Stimulated activated CD4-positive, alpha-beta T cell treated with anti-CD3 and anti-CD28 coated beads, Interleukin-12 subunit alpha, Interleukin-12 subunit beta, amount 100 ng/mL, for 4 hours (primary cell): ENCODE data around the gene COPS3.

ENCODE experiments used
- DNase-seq: peaks from one replicate; pipeline ENCODE4 v3.0.0-alpha.2; 2020

The COPS3 gene

GRCh38 chr17:17214646-17215436, 66.2 kb downstream of the COPS3 start:
- no peak for DNase-seq

GRCh38 chr17:17213775-17214174, 67.3 kb downstream of the COPS3 start:
- no peak for DNase-seq

GRCh38 chr17:17207998-17208397, 73.0 kb downstream of the COPS3 start:
- DNase-seq = no peak

- no peak for DNase-seq
These were observed 74.1 kb downstream of the COPS3 start for GRCh38 chr17:17206913-17207335.

- peak; percentile 90 for DNase-seq
These were observed 74.7 kb downstream of the COPS3 start, which contains the start of gene PLD6 for GRCh38 chr17:17206124-17206912. PLD6 (minus strand) TSS chr17:17206333; CDS start chr17:17206286, 47 bp downstream.

- peak; percentile 58 for DNase-seq
These were observed 75.5 kb downstream of the COPS3 start for GRCh38 chr17:17205368-17206123.

- no peak for DNase-seq
These were observed 76.3 kb downstream of the COPS3 start for GRCh38 chr17:17204635-17205231.

- DNase-seq = no peak
These were observed 76.9 kb downstream of the COPS3 start for GRCh38 chr17:17204041-17204591.

GRCh38 chr17:17203173-17203730, 77.8 kb downstream of the COPS3 start:
- no peak for DNase-seq

GRCh38 chr17:17201907-17202306, 79.1 kb downstream of the COPS3 start:
- no peak for DNase-seq

- DNase-seq = no peak
These were observed 79.8 kb downstream of the COPS3 start for GRCh38 chr17:17201271-17201670.

GRCh38 chr17:17200831-17201230, 80.2 kb downstream of the COPS3 start:
- no peak for DNase-seq

GRCh38 chr17:17200311-17200710, 80.7 kb downstream of the COPS3 start:
- no peak for DNase-seq

- DNase-seq = no peak
These were observed 82.8 kb downstream of the COPS3 start for GRCh38 chr17:17198281-17198680.

GRCh38 chr17:17196776-17197175, 84.3 kb downstream of the COPS3 start:
- DNase-seq = no peak
